IMR-90 (cell line): ENCODE results near the gene FBXO15. TPM values are rescaled to one million over a fixed set of nuclear protein-coding genes. Genes with fewer than 3 reads are reported as not detected.

ENCODE experiments used
- ATAC-seq: fragments of 200-7000 bp; cut with Tn5 transposase; 2 replicates; pipeline ENCODE4 v1.9.1; 2020; ENCODE audit warnings: low read depth, mild to moderate bottlenecking, moderate library complexity
- BruUV-seq: library from RNA; stranded (reverse); fragments of 400-500 nt; replicated peaks from 2 replicates; lab custom pipeline; 2021; lab: Mats Ljungman, UMichigan
- CTCF ChIA-PET: fragments of 300-600 bp; formaldehyde crosslinking; extraction: SDS; loops from one replicate; lab custom pipeline; 2021; ENCODE audit warnings: antibody characterized with exemption; lab: Yijun Ruan, JAX
- POLR2A ChIA-PET: fragments of 300-600 bp; sonication (Branson Sonifier 250); formaldehyde crosslinking; loops from one replicate; lab custom pipeline; 2022; ENCODE audit warnings: antibody characterized with exemption; ENCODE audit not compliant: unreplicated experiment; lab: Charles Lee
- DNase-seq: peaks from one replicate; pipeline ENCODE4 v3.0.0; 2013
- H2AFZ ChIP-seq: replicated peaks from 2 replicates; pipeline ENCODE3; 2013; ENCODE audit warnings: low read length, mild to moderate bottlenecking; ENCODE audit not compliant: poor library complexity
- H2AK5ac ChIP-seq: 2 replicates; pipeline ENCODE4 v1.6.1; 2013; ENCODE audit warnings: low read depth, low read length, inconsistent platforms
- H2AK9ac ChIP-seq: replicated peaks from 2 replicates; pipeline ENCODE3; 2013; ENCODE audit warnings: mild to moderate bottlenecking, low read depth, low read length, moderate library complexity; ENCODE audit not compliant: poor library complexity
- H2BK120ac ChIP-seq: 2 replicates; pipeline ENCODE4 v1.6.1; 2013; ENCODE audit warnings: low read depth, low read length, inconsistent platforms
- H2BK15ac ChIP-seq: 3 replicates; pipeline ENCODE4 v1.6.1; 2013; ENCODE audit warnings: low read depth, low read length, inconsistent platforms
- H2BK20ac ChIP-seq: 2 replicates; pipeline ENCODE4 v1.6.1; 2013; ENCODE audit warnings: low read depth, mild to moderate bottlenecking, inconsistent platforms, low read length, moderate library complexity
- H2BK5ac ChIP-seq: 2 replicates; pipeline ENCODE4 v1.6.1; 2013; ENCODE audit warnings: mild to moderate bottlenecking, low read depth, low read length, inconsistent platforms; ENCODE audit not compliant: poor library complexity, severe bottlenecking
- H3K14ac ChIP-seq: replicated peaks from 2 replicates; pipeline ENCODE4 v1.6.1; 2013; ENCODE audit warnings: low read depth, low read length, inconsistent platforms
- H3K18ac ChIP-seq: 2 replicates; pipeline ENCODE4 v1.6.1; 2013; ENCODE audit warnings: low read depth, low read length, control low read depth
- H3K23ac ChIP-seq: 2 replicates; pipeline ENCODE4 v1.6.1; 2013; ENCODE audit warnings: low read depth, low read length, inconsistent platforms
- H3K27ac ChIP-seq: 2 replicates; pipeline ENCODE4 v1.5.1; 2013; ENCODE audit warnings: mild to moderate bottlenecking, control low read depth, low read length; ENCODE audit not compliant: insufficient read depth
- H3K27me3 ChIP-seq: 2 replicates; pipeline ENCODE4 v1.6.1; 2013; ENCODE audit warnings: low read length; ENCODE audit not compliant: control insufficient read depth, insufficient read depth
- H3K36me3 ChIP-seq: 2 replicates; pipeline ENCODE4 v1.6.1; 2013; ENCODE audit warnings: low read length, mixed read lengths; ENCODE audit not compliant: control insufficient read depth, insufficient read depth
- H3K4ac ChIP-seq: 2 replicates; pipeline ENCODE4 v1.6.1; 2013; ENCODE audit warnings: low read depth, low read length, inconsistent platforms
- H3K4me1 ChIP-seq: 2 replicates; pipeline ENCODE4 v1.6.1; 2013; ENCODE audit warnings: low read length, mixed read lengths; ENCODE audit not compliant: control insufficient read depth, insufficient read depth
- H3K4me2 ChIP-seq: 2 replicates; pipeline ENCODE4 v1.6.1; 2013; ENCODE audit warnings: low read depth, mild to moderate bottlenecking, control low read depth, low read length, moderate library complexity
- H3K4me3 ChIP-seq: 2 replicates; pipeline ENCODE4 v1.5.1; 2013; ENCODE audit warnings: low read depth, mild to moderate bottlenecking, control low read depth, low read length, moderate library complexity; ENCODE audit not compliant: insufficient read depth
- H3K56ac ChIP-seq: 2 replicates; pipeline ENCODE4 v1.6.1; 2013; ENCODE audit warnings: low read length, inconsistent platforms; ENCODE audit not compliant: insufficient read depth; ENCODE audit errors: extremely low read depth
- H3K79me1 ChIP-seq, 2 experiments: 2 replicates each; pipeline ENCODE4 v1.6.1; 2013; ENCODE audit warnings: low read length in 2 of 2, inconsistent platforms in 1 of 2, low read depth in 1 of 2
- H3K9ac ChIP-seq: 2 replicates; pipeline ENCODE4 v1.6.1; 2013; ENCODE audit warnings: low read depth, low read length, control low read depth
- H3K9me1 ChIP-seq: 2 replicates; pipeline ENCODE4 v1.6.1; 2013; ENCODE audit warnings: low read length, inconsistent platforms; ENCODE audit not compliant: insufficient read depth
- H3K9me3 ChIP-seq: 2 replicates; pipeline ENCODE4 v1.6.1; 2013; ENCODE audit warnings: low read length; ENCODE audit not compliant: control insufficient read depth, insufficient read depth
- H4K20me1 ChIP-seq: 2 replicates; pipeline ENCODE4 v1.6.1; 2013; ENCODE audit warnings: low read length, inconsistent platforms; ENCODE audit not compliant: insufficient read depth
- H4K5ac ChIP-seq: 2 replicates; pipeline ENCODE4 v1.6.1; 2013; ENCODE audit warnings: mild to moderate bottlenecking, low read depth, low read length, control low read depth
- H4K8ac ChIP-seq, 2 experiments: 2 replicates each; pipeline ENCODE4 v1.6.1; 2013; ENCODE audit warnings: low read depth in 2 of 2, low read length in 2 of 2, control low read depth in 1 of 2, inconsistent platforms in 1 of 2
- H4K91ac ChIP-seq: 2 replicates; pipeline ENCODE4 v1.6.1; 2013; ENCODE audit warnings: low read depth, low read length, inconsistent platforms; ENCODE audit not compliant: insufficient read depth
- CEBPB ChIP-seq: IDR thresholded peaks from 2 replicates; pipeline ENCODE4 v1.6.1; 2012; ENCODE audit warnings: low read depth, low read length, improper control_type of control experiment
- CTCF ChIP-seq: conservative IDR thresholded peaks from 2 replicates; pipeline ENCODE4 v1.5.1; 2012; ENCODE audit warnings: mild to moderate bottlenecking, low read depth, low read length, improper control_type of control experiment
- ELK1 ChIP-seq: fragments of 150-350 bp; IDR thresholded peaks from 2 replicates; pipeline ENCODE4 v1.6.1; 2016; ENCODE audit warnings: low read depth, mild to moderate bottlenecking, low read length, moderate library complexity, borderline replicate concordance
- FOS ChIP-seq: fragments of 150-350 bp; IDR thresholded peaks from 2 replicates; pipeline ENCODE4 v1.6.1; 2016; ENCODE audit warnings: low read depth, low read length
- MAFK ChIP-seq: IDR thresholded peaks from 2 replicates; pipeline ENCODE4 v1.6.1; 2012; ENCODE audit warnings: low read depth, low read length, improper control_type of control experiment
- MXI1 ChIP-seq: IDR thresholded peaks from 2 replicates; pipeline ENCODE4 v1.6.1; 2012; ENCODE audit warnings: low read depth, mild to moderate bottlenecking, low read length, moderate library complexity, borderline replicate concordance
- NFE2L2 ChIP-seq: fragments of 150-350 bp; IDR thresholded peaks from 2 replicates; pipeline ENCODE4 v1.6.1; 2016; ENCODE audit warnings: low read depth, mild to moderate bottlenecking, low read length
- POLR2A ChIP-seq: IDR thresholded peaks from 2 replicates; pipeline ENCODE4 v1.6.1; 2012; ENCODE audit warnings: mild to moderate bottlenecking, low read depth, low read length
- RFX5 ChIP-seq: IDR thresholded peaks from 2 replicates; pipeline ENCODE4 v1.8.0; 2012; ENCODE audit warnings: low read depth, mild to moderate bottlenecking, low read length, moderate library complexity
- SMC3 ChIP-seq: fragments of 150-350 bp; IDR thresholded peaks from 2 replicates; pipeline ENCODE4 v1.6.1; 2016; ENCODE audit warnings: low read depth, mild to moderate bottlenecking, antibody characterized with exemption, low read length, moderate library complexity
- USF2 ChIP-seq: fragments of 150-350 bp; IDR thresholded peaks from 2 replicates; pipeline ENCODE4 v1.6.1; 2017; ENCODE audit warnings: mild to moderate bottlenecking, antibody characterized with exemption, low read length, low read depth
- WGBS, 2 experiments: methylation state at CpG; one replicate each; pipeline versions ENCODE4 v1.1.5 to v1.1.7; 2013; ENCODE audit warnings: missing lambda C conversion rate in 2 of 2; ENCODE audit not compliant: insufficient read length in 1 of 2; ENCODE audit errors: extremely low coverage in 2 of 2; 5-methylcytosine and 5-hydroxymethylcytosine counted together
- dilution Hi-C: fragments of 300-500 bp; cut with HindIII; formaldehyde crosslinking; loops from one replicate; pipeline ENCODE4 v1.14.3; 2018; ENCODE audit warnings: low sequenced_read_pairs; ENCODE audit not compliant: unreplicated experiment
- in situ Hi-C: fragments of 300-500 bp; cut with MboI; formaldehyde crosslinking; loops from 3 replicates; pipeline ENCODE4 v1.14.3; 2019; ENCODE audit warnings: low sequenced_read_pairs, inconsistent platforms, mixed read lengths
- intact Hi-C: fragments of 100-400 bp; cut with micrococcal nuclease; formaldehyde crosslinking; loops from 2 replicates; pipeline ENCODE4 v1.10.0; 2022
- polyA plus RNA-seq, 3 experiments: library from polyadenylated mRNA; depleted of rRNA; stranded (reverse); fragments of >200 nt; gene quantifications; 2 replicates each; pipeline ENCODE4 v1.2.3, GENCODE V29; 2012; ENCODE audit warnings: low replicate concordance in 1 of 3
- total RNA-seq: library from RNA; depleted of rRNA; stranded (reverse); fragments of >200 nt; gene quantifications from 2 replicates; pipeline ENCODE4 v1.2.3, GENCODE V29; 2012

Gene FBXO15
- total and polyA plus RNA-seq, 2 of the 4 experiments (the other 2 are of a cell fraction): 0.90 to 2.0 TPM

GRCh38 chr18:74081966-74082741 lies 65.5 kb downstream of the FBXO15 start (continued):
- TF ChIP-seq ELK1 (no peak), FOS (no peak)

- intact Hi-C loops: no loop called here
- Histone ChIP-seq H4K5ac (no peak overlapping the region), H3K9ac (no peak overlapping the region), H2BK120ac (no peak overlapping the region), H2AFZ (no peak overlapping the region), H3K9me1 (no peaks in the 10 kb centered on the region; the same call in 1 of the 2 replicates), H3K4ac (no peak overlapping the region), H4K20me1 (no peaks in the 10 kb centered on the region), H3K36me3 (no peaks in the 10 kb centered on the region), H3K4me3 (no peak overlapping the region), H2AK9ac (no peak overlapping the region), H3K56ac (no peak overlapping the region), H3K14ac (no peak overlapping the region), H3K4me2 (no peak overlapping the region), H2BK5ac (no peak overlapping the region), H2BK15ac (no peak overlapping the region), H3K18ac (no peak overlapping the region), H3K27ac (no peak overlapping the region), H3K27me3 (peaks cover 19% of the 10 kb centered on the region), H3K4me1 (peaks cover 6% of the 10 kb centered on the region), H4K8ac (no peak overlapping the region), H3K79me1 (no peaks in the 10 kb centered on the region), H2AK5ac (no peak overlapping the region), H2BK20ac (no peak overlapping the region), H3K9me3 (no peaks in the 10 kb centered on the region), H4K91ac (no peak overlapping the region), H3K23ac (no peak overlapping the region)
- CTCF ChIA-PET: no interaction called here
- in situ Hi-C loops: no loop called here
- dilution Hi-C loops: no loop called here
- POLR2A ChIA-PET: no interaction called here
- ATAC-seq (no peak), DNase-seq (no peak)
- 87% methylated on average over 3 of the region's 9 CpGs; no CpG with 5 or more reads in 1 of the 2 experiments for WGBS, 2 experiments
- no TSS peak for BruUV-seq
- TF ChIP-seq POLR2A (no peak), MXI1 (no peak), CTCF (no peak), NFE2L2 (no peak), FOS (no peak), ELK1 (no peak), RFX5 (no peak), MAFK (no peak), SMC3 (no peak), CEBPB (no peak), USF2 (no peak)
Observed at GRCh38 chr18:74078257-74078656, 69.4 kb downstream of the FBXO15 start.
